K562 (cell line): ENCODE measurements around the gene RBBP7. TPM values are rescaled to one million over a fixed set of nuclear protein-coding genes. Genes with fewer than 3 reads are reported as not detected.
A peak's percentile ranks its signal among the peaks of the same experiment; 100 is the strongest.

Experiments used
- ATAC-seq: fragments of 200-7000 bp; cut with Tn5 transposase; 3 replicates; pipeline ENCODE4 v1.9.1; 2020; ENCODE audit warnings: moderate library complexity
- BruUV-seq: library from RNA; stranded (reverse); fragments of 400-500 nt; replicated peaks from 2 replicates; lab custom pipeline; 2021; lab: Mats Ljungman, UMichigan
- CTCF ChIA-PET: fragments of 300-600 bp; formaldehyde crosslinking; extraction: SDS; loops from one replicate; lab custom pipeline; 2021; ENCODE audit warnings: low intra/inter-chr PET ratio; lab: Yijun Ruan, JAX
- POLR2A ChIA-PET: fragments of 300-600, 350-650 bp; sonication (Branson Sonifier 250); formaldehyde crosslinking; extraction: SDS; loops from one replicate; lab custom pipeline; 2021; ENCODE audit warnings: antibody characterized with exemption, inconsistent platforms; lab: Yijun Ruan, JAX
- DNase-seq, 4 experiments: peaks; one replicate each; pipeline versions ENCODE4 v3.0.0 to v3.0.0-alpha.2; 2011 to 2018; ENCODE audit warnings: low spot score in 3 of 4, mixed read lengths in 3 of 4; ENCODE audit errors: extremely low read depth in 1 of 4
- FAIRE-seq: peaks from 2 replicates; lab custom pipeline; 2011; peaks lifted over from hg19 to GRCh38; lab: Jason Lieb, UNC
- H2AFZ ChIP-seq: 2 replicates; pipeline ENCODE4 v1.6.0; 2011; ENCODE audit warnings: low read depth, low read length, control low read depth, inconsistent platforms
- H3K27ac ChIP-seq: fragments of 200-600 bp; 3 replicates; pipeline ENCODE4 v1.8.0; 2011; ENCODE audit warnings: low read depth, mild to moderate bottlenecking, control low read depth, inconsistent platforms, low read length, moderate library complexity, mixed read lengths; ENCODE audit errors: extremely low read depth
- H3K27me3 ChIP-seq, 2 experiments: fragments of 300-600 bp in 1 of 2; 2 replicates in 1 of 2; 3 replicates in 1 of 2; pipeline versions ENCODE4 v1.6.0 to v1.8.0; 2011; ENCODE audit warnings: inconsistent platforms in 2 of 2, low read length in 2 of 2, mild to moderate bottlenecking in 1 of 2, mixed read lengths in 1 of 2, moderate library complexity in 1 of 2; ENCODE audit not compliant: control insufficient read depth in 2 of 2, insufficient read depth in 2 of 2
- H3K36me3 ChIP-seq: fragments of 300-600 bp; 3 replicates; pipeline ENCODE4 v1.8.0; 2011; ENCODE audit warnings: mild to moderate bottlenecking, low read length, inconsistent platforms; ENCODE audit not compliant: control insufficient read depth, insufficient read depth
- H3K4me1 ChIP-seq, 2 experiments: fragments of 200-600 bp in 1 of 2; replicated peaks in 1 of 2; 2 replicates in 1 of 2; 3 replicates in 1 of 2; pipeline versions ENCODE4 v1.5.1 to v1.8.0; 2011; ENCODE audit warnings: inconsistent platforms in 2 of 2, low read length in 2 of 2, mild to moderate bottlenecking in 1 of 2, mixed read lengths in 1 of 2, moderate library complexity in 1 of 2; ENCODE audit not compliant: control insufficient read depth in 2 of 2, insufficient read depth in 2 of 2
- H3K4me2 ChIP-seq: 2 replicates; pipeline ENCODE4 v1.6.1; 2011; ENCODE audit warnings: low read length, control low read depth, inconsistent platforms, mixed read lengths; ENCODE audit not compliant: insufficient read depth
- H3K4me3 ChIP-seq: fragments of 200-600 bp; sonication (generic), shearing (Covaris generic); 2 replicates; pipeline ENCODE4 v1.5.1; 2016; ENCODE audit warnings: control low read depth, inconsistent platforms
- H3K79me2 ChIP-seq: fragments of 200-600 bp; 3 replicates; pipeline ENCODE4 v1.8.0; 2011; ENCODE audit warnings: low read length, inconsistent platforms; ENCODE audit not compliant: control insufficient read depth, insufficient read depth
- H3K9ac ChIP-seq, 2 experiments: 2 replicates each; pipeline versions ENCODE4 v1.6.0 to v1.6.1; 2011; ENCODE audit warnings: low read depth in 2 of 2, low read length in 2 of 2, control low read depth in 1 of 2, inconsistent platforms in 1 of 2, mild to moderate bottlenecking in 1 of 2, mixed read lengths in 1 of 2; ENCODE audit not compliant: insufficient read depth in 1 of 2
- H3K9me1 ChIP-seq: one replicate; pipeline ENCODE4 v1.6.0; 2011; ENCODE audit warnings: inconsistent platforms, mild to moderate bottlenecking, low read length, moderate library complexity; ENCODE audit not compliant: control insufficient read depth, insufficient read depth
- H3K9me3 ChIP-seq: replicated peaks from 2 replicates; pipeline ENCODE4 v1.5.1; 2011; ENCODE audit warnings: low read depth, low read length, inconsistent platforms; ENCODE audit not compliant: control insufficient read depth, insufficient read depth
- H4K20me1 ChIP-seq: replicated peaks from 2 replicates; pipeline ENCODE4 v1.6.1; 2011; ENCODE audit warnings: low read length, inconsistent platforms, mixed read lengths; ENCODE audit not compliant: control insufficient read depth, insufficient read depth
- PYGO2 ChIP-seq: fragments of 450-650 bp; IDR thresholded peaks from 2 replicates; pipeline ENCODE4 v1.6.1; 2016; ENCODE audit warnings: mild to moderate bottlenecking, missing genetic modification characterization, moderate library complexity, missing compliant biosample characterization
- SNIP1 ChIP-seq: fragments of 450-650 bp; IDR thresholded peaks from 2 replicates; pipeline ENCODE4 v1.7.1; 2017; ENCODE audit warnings: low read depth, mild to moderate bottlenecking
- SRSF7 ChIP-seq: fragments of 200-400 bp; formaldehyde crosslinking; optimal IDR thresholded peaks from 2 replicates; pipeline ENCODE3; 2017; ENCODE audit warnings: mild to moderate bottlenecking, low read depth, low read length
- WGBS: fragments of 100-300 bp; shearing (Covaris generic); methylation state at CpG from one replicate; pipeline ENCODE4 v1.1.6; 2016; ENCODE audit warnings: low coverage, mixed read lengths; ENCODE audit not compliant: insufficient coverage; ENCODE audit errors: missing lambda C conversion rate; 5-methylcytosine and 5-hydroxymethylcytosine counted together
- in situ Hi-C: fragments of 300-500 bp; cut with MboI; formaldehyde crosslinking; loops from 4 replicates; pipeline ENCODE4 v1.15.0; 2018; ENCODE audit warnings: inconsistent platforms, mixed read lengths
- intact Hi-C: fragments of 100-400 bp; cut with micrococcal nuclease; formaldehyde crosslinking; loops from 2 replicates; pipeline ENCODE4 v1.14.2; 2022
- polyA plus RNA-seq, 8 experiments: library from polyadenylated mRNA; depleted of rRNA in 4 of 8; stranded (reverse) in 5 of 8; unstranded in 3 of 8; fragments of >200 nt; fragmentation: Nextera tagmentation in 2 of 8; fragmentation: Illumina TruSeq in 1 of 8; extraction: Ambion mirVana in 2 of 8; extraction: Trizol in 1 of 8; gene quantifications; 2 replicates each; pipeline versions ENCODE4 v1.2.1 to v1.2.3, GENCODE V29; 2011 to 2014; ENCODE audit warnings: inconsistent platforms in 1 of 8, missing spikeins in 1 of 8
- total RNA-seq, 7 experiments: library from RNA; depleted of rRNA in 6 of 7; stranded (reverse); fragments of >200 nt in 6 of 7; fragmentation: Illumina TruSeq in 2 of 7; extraction: Trizol in 2 of 7; gene quantifications; 2 replicates each; pipeline versions ENCODE4 v1.2.1 to v1.2.3, GENCODE V29; 2011 to 2021; ENCODE audit warnings: low replicate concordance in 1 of 7
- TF ChIP-seq, protein P1 (sequence below): fragments of 450-650 bp; IDR thresholded peaks from 2 replicates; pipeline ENCODE4 v1.6.1; 2016; ENCODE audit warnings: low read depth
- TF ChIP-seq, protein P2 (sequence below), 2 experiments: fragments of 450-650 bp; formaldehyde crosslinking in 1 of 2; IDR thresholded peaks; 2 replicates each; pipeline versions ENCODE4 v1.4.0 to v1.6.1; 2014 to 2020; ENCODE audit warnings: mild to moderate bottlenecking in 2 of 2, borderline replicate concordance in 1 of 2, low read depth in 1 of 2

RBBP7 gene
- total and polyA plus RNA-seq, 9 of the 15 experiments (the other 6 are each of a cell fraction or from before 2014, with no cell fraction given), result 79.0 to 364 (median 182) TPM

DNA sequence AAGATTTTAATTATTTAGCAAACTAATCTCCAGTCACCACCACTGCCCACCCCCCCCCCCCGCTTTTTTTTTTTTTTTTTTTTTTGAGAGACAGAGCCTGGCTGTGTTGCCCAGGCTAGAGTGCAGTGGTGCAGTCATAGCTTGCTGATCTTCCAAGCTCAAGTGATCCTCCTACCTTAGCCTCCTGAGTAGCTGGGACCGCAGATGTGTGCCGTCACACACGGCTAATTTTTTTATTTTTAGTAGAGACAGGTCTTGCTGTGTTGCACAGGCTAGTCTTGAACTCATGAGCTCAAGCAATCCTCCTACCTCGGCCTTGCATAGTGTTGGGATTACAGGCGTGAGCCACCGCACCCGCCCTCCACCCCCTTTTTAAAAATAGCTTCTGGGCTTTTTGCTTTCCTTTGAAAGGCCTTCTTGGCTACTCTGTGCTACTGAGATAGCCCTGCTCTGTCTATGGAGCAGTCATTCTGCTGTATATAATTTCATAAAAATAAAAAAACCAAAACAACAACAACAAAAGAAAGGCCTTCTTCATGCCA lies 65.2 kb downstream of the RBBP7 start:
- H3K4me1 ChIP-seq, result peaks cover 4 to 8% of the 10 kb centered on the region in 2 experiments; a peak in 4 of 5 replicates
- H4K20me1 ChIP-seq, result no peaks in the 10 kb centered on the region
- H3K9me3 ChIP-seq, result no peaks in the 10 kb centered on the region
- WGBS, result 27% methylated on average over 4 of the region's 8 CpGs
- H3K36me3 ChIP-seq, result peaks cover 41% of the 10 kb centered on the region; the same call in 2 of the 3 replicates
- no peak overlapping the region for H3K4me2 ChIP-seq
- ChIA-PET CTCF (no interaction called here), POLR2A (no interaction called here)
- FAIRE-seq (peak; percentile 15), DNase-seq (peak in 1 of 4 experiments; percentile 32), ATAC-seq (peak; percentile 61)
- no peaks in the 10 kb centered on the region for H3K9me1 ChIP-seq
- no peak overlapping the region for H2AFZ ChIP-seq
- in situ Hi-C loops, result no loop called here
- intact Hi-C loops, result no loop called here
- no peak overlapping the region; the same call in 2 of the 3 replicates for H3K27ac ChIP-seq
- no TSS peak for BruUV-seq
- no peaks in the 10 kb centered on the region for H3K27me3 ChIP-seq
- H3K9ac ChIP-seq, result no peak overlapping the region
- H3K4me3 ChIP-seq, result no peak overlapping the region
- H3K79me2 ChIP-seq, result peaks cover 86% of the 10 kb centered on the region
- no peak for TF ChIP-seq SRSF7
- TF ChIP-seq, protein P1, sequence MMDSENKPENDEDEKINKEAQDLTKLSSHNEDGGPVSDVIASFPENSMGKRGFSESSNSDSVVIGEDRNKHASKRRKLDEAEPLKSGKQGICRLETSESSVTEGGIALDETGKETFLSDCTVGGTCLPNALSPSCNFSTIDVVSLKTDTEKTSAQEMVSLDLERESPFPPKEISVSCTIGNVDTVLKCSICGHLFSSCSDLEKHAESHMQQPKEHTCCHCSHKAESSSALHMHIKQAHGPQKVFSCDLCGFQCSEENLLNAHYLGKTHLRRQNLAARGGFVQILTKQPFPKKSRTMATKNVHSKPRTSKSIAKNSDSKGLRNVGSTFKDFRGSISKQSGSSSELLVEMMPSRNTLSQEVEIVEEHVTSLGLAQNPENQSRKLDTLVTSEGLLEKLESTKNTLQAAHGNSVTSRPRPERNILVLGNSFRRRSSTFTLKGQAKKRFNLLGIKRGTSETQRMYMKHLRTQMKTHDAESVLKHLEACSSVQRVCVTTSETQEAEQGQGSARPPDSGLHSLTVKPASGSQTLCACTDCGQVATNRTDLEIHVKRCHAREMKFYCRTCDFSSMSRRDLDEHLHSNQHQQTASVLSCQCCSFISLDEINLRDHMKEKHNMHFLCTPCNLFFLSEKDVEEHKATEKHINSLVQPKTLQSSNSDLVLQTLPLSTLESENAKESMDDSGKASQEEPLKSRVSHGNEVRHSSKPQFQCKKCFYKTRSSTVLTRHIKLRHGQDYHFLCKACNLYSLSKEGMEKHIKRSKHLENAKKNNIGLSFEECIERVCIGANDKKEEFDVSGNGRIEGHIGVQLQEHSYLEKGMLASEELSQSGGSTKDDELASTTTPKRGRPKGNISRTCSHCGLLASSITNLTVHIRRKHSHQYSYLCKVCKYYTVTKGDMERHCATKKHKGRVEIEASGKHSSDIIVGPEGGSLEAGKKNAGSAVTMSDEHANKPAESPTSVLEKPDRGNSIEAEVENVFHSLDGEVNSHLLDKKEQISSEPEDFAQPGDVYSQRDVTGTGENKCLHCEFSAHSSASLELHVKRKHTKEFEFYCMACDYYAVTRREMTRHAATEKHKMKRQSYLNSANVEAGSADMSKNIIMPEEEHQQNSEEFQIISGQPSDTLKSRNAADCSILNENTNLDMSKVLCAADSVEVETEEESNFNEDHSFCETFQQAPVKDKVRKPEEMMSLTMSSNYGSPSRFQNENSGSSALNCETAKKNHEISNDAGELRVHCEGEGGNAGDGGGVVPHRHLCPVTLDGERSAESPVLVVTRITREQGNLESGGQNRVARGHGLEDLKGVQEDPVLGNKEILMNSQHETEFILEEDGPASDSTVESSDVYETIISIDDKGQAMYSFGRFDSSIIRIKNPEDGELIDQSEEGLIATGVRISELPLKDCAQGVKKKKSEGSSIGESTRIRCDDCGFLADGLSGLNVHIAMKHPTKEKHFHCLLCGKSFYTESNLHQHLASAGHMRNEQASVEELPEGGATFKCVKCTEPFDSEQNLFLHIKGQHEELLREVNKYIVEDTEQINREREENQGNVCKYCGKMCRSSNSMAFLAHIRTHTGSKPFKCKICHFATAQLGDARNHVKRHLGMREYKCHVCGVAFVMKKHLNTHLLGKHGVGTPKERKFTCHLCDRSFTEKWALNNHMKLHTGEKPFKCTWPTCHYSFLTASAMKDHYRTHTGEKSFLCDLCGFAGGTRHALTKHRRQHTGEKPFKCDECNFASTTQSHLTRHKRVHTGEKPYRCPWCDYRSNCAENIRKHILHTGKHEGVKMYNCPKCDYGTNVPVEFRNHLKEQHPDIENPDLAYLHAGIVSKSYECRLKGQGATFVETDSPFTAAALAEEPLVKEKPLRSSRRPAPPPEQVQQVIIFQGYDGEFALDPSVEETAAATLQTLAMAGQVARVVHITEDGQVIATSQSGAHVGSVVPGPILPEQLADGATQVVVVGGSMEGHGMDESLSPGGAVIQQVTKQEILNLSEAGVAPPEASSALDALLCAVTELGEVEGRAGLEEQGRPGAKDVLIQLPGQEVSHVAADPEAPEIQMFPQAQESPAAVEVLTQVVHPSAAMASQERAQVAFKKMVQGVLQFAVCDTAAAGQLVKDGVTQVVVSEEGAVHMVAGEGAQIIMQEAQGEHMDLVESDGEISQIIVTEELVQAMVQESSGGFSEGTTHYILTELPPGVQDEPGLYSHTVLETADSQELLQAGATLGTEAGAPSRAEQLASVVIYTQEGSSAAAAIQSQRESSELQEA, result no peak
- TF ChIP-seq PYGO2 (tag), result no peak
- TF ChIP-seq SNIP1, result no peak
- TF ChIP-seq, protein P2, sequence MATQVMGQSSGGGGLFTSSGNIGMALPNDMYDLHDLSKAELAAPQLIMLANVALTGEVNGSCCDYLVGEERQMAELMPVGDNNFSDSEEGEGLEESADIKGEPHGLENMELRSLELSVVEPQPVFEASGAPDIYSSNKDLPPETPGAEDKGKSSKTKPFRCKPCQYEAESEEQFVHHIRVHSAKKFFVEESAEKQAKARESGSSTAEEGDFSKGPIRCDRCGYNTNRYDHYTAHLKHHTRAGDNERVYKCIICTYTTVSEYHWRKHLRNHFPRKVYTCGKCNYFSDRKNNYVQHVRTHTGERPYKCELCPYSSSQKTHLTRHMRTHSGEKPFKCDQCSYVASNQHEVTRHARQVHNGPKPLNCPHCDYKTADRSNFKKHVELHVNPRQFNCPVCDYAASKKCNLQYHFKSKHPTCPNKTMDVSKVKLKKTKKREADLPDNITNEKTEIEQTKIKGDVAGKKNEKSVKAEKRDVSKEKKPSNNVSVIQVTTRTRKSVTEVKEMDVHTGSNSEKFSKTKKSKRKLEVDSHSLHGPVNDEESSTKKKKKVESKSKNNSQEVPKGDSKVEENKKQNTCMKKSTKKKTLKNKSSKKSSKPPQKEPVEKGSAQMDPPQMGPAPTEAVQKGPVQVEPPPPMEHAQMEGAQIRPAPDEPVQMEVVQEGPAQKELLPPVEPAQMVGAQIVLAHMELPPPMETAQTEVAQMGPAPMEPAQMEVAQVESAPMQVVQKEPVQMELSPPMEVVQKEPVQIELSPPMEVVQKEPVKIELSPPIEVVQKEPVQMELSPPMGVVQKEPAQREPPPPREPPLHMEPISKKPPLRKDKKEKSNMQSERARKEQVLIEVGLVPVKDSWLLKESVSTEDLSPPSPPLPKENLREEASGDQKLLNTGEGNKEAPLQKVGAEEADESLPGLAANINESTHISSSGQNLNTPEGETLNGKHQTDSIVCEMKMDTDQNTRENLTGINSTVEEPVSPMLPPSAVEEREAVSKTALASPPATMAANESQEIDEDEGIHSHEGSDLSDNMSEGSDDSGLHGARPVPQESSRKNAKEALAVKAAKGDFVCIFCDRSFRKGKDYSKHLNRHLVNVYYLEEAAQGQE (IDR thresholded peaks at IDR 0.05; ENCODE audit: borderline replicate concordance), result no peak
- TF ChIP-seq, protein P2 (CRISPR knock-in tag; IDR thresholded peaks at IDR 0.05; ENCODE audit: low read depth), result no peak
